HL-60/S4 treated with phorbol 12-myristate 13-acetate at 8.2 ng/mL for 4 days and 3 days (cell line): ENCODE data around the gene IL17RC.
"Not testable (repeated sequence)": the region's sequence is repeated elsewhere in the genome, so short reads cannot be mapped to it uniquely, and the experiment has no call there.

Source experiments
- in situ Hi-C: fragments of 300-500 bp; cut with MboI; formaldehyde crosslinking; loops from 2 replicates; pipeline ENCODE4 v1.15.0; 2022; ENCODE audit warnings: low sequenced_read_pairs

Gene IL17RC

DNA sequence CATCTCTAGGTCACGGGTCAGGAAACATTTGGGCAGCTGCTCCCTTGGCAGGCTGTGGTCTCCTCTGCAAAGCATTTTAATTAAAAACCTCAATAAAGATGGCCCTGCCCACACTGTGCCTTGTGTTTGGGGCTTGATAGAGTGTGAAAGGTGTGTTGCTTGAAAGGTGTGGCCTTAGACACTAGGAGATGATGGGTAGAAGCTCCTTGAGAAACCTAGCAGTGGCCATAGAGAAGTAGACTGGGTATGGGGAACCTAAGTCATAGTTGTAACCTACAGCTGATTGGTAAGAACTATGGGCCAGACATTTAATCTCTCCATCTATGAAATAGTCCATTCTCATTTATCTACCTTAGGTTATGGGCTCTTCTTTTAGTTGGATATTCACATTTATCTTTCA is 23.2 kb upstream of the IL17RC start:
- in situ Hi-C loops, result no loop called here

DNA sequence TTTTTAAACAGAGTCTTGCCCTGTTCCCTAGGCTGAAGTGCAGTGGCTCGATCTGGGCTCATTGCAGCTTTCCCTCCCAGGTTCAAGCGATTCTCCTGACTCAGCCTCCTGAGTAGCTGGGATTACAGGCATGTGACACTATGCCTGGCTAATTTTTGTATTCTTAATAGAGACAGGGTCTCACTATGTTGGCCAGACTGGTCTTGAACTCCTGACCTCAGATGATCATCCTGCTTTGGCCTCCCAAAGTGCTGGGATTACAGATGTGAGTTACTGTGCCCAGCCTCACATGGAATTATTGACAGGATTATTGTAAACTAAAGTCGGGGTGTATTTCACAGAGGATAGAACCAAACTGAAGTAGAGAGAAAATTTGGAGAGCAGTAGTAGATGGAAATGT is 21.2 kb upstream of the IL17RC start:
- in situ Hi-C loops, result not testable (repeated sequence)

DNA sequence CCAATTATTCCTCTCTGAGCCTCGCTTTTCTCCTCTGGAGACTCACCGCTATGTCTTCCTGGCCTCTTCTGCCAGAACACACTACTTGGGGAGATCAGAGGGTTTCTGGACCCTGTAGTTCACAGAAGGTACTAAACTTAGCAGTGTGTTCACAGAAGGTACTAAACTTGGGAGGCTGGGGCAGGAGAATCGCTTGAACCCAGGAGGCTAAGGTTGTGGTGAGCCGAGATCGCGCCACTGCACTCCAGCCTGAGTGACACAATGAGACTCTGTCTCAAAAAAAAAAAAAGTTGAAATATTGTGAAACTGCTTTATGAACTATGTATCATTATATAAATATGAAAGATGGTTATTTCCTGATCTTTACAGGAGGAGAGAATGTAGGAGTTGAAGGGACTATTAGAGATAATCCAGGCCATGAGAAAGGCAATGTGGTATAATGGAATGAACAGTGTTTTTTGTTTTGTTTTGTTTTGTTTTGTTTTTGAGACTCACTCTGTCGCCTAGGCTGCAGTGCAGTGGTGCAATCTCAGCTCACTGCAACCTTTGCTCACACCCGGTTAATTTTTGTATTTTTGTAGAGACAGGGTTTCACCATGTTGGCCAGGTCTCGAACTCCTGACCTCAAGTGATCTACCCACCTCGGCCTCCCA is 20.0 kb upstream of the IL17RC start:
- in situ Hi-C loops, result not testable (repeated sequence)

DNA sequence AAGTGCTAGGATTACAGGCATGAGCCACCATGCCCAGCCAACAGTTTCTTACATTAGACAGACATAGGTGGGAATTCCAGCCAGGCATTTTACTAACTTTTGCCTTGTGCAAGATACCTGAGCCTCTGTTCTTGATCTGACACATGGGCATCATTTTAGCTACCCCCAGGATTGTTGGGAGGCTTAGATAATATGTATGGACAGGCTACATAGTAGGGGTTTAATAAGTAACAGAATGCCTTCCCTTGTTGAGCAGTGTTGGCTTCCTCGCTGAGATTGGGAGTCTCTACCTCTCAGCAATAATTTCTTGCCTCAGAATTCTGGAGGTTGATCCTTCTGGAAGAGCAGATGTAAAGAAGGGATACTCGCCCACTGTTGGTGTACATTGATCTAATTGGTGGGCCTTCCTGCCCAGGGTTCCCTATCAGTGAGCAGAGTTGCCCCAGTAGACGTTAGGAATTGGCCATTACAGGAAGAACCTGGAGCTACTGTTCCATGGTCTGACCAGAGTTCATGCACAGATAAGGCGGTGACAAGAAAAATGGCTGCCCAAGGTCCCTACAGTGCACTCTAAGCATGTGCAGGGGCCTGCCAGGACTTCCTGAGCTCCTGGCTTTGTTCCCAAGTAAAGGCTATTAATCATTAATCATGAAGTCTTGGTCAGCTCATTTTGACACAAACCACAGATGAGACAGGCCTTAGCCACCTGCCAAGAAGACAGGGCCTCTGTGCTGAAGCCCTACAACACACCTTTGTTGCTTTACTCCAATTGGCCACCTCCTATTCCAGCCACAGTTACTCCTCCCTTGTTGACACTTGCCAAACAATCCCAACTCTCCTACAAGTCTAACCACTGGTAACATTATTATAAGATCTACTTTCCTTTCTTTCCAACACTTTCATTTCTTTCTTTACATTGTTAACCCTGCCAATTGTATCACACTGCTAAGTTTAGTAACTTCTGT is 19.2 kb upstream of the IL17RC start:
- in situ Hi-C loops, result no loop called here

DNA sequence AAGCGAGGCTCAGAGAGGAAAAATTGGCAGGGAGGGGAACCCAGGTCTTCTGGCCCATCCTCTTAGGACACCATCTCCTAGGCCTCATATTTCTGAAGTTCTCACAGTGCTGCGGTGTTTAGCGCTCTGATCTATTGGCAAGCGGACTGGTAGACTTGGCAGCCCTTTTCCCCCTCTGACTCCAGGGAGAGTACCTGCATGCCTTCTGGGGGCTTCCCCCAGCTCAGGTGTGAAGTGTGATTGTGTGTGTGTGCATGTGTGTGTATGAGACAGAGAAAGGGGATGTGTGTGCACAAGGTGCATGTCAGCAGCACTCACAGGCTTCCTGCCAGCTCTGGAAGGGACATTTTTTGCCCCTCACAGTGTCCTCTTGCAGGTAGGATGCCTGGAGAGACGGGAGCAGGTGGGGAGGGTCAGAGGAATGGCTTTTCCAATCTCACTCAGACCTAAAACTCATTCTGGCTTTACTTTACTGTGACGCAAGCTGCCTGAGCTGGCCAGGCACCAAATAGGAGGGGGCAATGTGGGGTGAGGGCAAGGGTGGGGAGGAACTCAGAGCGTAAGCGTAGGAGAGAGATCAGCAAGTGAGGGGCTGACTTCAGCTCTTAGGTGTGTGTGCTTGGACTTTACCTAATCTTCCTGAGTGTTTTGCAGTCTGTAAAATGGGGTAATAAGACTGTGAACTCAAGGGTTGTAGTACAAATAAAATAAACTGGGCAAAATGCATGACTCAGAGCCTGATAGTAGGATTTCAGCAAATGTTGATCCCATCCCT is 18.2 kb upstream of the IL17RC start:
- in situ Hi-C loops, result no loop called here

DNA sequence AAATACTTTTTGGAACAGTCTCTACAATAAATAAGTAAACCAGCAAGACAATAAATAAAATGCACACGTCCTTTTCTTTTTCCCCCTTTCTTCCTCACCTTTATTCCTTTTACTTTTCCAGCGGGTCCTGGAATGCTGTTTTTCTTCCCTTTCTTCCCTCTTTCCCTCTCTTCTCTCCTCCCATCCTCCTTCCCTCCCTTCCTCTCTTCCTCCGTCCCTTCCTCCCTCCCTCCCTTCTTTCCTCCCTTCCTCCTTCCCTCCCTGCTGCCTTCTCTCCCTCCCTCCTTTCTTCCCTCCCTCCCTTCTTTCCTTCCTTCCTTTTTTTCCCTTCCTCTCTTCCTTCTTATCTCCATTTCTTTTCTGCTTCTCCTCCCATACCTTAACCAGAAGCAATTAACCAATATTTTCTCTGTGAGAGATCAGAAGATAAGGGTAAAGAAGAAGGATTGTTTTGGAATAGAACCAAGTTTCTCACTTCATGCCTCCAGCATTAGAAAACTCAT is 17.6 kb upstream of the IL17RC start:
- in situ Hi-C loops, result no loop called here

DNA sequence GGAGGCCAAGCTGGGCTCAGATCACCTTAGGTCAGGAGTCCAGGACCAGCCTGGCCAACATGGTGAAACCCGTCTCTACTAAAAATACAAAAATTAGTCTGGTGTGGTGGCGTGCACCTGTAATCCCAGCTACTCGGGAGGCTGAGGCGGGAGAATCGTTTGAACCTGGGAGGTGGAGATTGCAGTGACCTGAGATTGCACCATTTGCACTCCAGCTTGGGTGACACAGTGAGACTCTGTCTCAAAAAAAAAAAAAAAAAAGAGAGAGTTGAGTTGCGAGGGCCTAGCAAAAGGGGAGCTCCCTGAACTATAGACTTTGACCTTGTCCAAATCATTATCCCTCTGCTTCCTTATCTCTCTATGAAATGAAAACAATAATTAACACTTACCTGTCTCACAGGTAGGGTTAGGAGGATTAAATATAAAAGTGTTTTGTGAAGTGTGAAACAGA is 15.9 kb upstream of the IL17RC start:
- in situ Hi-C loops, result not testable (repeated sequence)

DNA sequence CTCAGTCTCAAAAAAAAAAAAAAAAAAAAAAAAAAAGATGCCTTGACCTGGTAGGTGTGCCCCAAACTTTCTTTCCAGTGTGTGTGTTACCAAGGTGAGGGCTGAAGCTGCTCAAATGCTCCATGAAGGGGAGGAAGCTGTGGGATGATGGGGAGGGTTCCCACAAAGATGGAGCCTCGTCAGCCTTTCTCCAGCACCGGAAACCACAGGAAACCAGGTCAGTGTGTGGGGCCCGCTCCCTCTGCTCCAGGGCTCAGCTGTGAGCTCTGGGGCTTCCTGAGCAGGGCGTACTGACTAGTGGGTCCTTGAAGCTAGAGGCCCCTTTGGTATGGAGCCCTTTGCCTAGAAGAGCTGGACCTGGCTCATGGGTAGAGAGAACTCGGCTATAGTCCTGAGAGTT is 14.9 kb upstream of the IL17RC start:
- in situ Hi-C loops, result no loop called here

DNA sequence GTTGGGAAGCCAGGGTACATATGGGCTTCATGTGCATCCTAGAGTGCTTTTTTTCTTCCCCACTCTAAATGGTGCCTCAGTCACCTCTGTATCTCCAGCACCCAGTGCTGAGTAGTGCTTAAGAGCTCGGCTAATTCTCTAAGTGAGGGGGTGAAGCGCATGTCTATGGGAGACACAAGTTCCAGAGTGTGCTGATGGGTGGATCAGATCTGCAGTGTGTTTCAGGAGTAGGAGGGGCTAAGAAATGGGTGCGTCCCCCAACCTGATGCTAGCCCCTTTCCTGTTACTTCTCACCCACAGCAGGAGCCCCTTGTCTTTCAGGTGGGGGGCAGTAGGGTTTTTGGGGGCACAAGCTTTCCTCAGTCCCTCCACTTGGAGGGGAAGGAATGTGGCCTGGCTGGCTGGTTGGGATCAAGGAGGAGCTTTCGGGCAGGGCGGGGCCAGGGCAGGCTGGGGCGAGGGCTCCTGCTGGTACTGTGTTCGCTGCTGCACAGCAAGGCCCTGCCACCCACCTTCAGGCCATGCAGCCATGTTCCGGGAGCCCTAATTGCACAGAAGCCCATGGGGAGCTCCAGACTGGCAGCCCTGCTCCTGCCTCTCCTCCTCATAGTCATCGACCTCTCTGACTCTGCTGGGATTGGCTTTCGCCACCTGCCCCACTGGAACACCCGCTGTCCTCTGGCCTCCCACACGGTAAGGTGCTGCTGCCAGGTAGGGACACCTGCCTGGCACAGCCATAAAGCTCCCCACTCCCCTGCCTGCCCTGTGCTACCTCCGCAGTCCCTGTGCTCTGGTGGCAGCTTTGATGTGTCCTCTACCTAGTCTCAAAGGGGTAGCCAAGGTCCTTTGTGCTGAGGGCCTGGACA is 14.3 kb upstream of the IL17RC start, which contains the start of gene IL17RE:
IL17RE (plus strand) TSS at position 477 of the 866 bp plus-strand sequence; CDS start at position 562, 85 bp downstream.
- in situ Hi-C loops, result no loop called here

DNA sequence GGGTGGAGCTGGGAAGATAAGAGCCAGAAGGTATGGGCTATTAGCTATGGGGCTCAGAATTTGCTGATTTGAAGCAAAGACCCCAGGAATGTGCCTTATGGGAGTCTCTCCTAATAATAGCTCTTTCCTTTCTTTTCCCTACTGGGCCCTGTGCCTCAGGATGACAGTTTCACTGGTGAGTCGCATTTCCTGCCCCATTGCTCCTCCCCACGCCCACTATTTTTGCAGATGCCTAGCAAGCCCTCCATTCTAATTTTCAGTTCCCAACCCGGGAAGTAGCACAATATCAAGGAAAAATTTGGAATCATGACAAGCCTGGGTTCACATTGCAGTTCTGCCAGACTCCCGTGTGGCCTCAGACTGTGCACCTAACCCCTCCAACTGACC is 13.7 kb upstream of the IL17RC start:
- in situ Hi-C loops, result no loop called here

DNA sequence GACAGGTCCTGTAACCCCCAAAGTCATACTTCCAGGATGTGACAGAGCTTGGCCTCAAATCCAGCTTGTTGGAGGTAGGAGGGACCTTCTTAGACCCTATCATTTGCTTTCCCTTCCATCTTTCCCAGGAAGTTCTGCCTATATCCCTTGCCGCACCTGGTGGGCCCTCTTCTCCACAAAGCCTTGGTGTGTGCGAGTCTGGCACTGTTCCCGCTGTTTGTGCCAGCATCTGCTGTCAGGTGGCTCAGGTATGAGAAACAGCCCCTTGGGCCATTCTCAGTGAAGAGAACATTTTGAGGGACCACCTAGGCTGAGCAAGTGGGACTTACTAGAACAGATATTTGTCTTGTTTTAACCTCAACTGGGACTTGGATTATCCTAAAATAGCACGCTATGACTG is 13.0 kb upstream of the IL17RC start:
- in situ Hi-C loops, result no loop called here

DNA sequence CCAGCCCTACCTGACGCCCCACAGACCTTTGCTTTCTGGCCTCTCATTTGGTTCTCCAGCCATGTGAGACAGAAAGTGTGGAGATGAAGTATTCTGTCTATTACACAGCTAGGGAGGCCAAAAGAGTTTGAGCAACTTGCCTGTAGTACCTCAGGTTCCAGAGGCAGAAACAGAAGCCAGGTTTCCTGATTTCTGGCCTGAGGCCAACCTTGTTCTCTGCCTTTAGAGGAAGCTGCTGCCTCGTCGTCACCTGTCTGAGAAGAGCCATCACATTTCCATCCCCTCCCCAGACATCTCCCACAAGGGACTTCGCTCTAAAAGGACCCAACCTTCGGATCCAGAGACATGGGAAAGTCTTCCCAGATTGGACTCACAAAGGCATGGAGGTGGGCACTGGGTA is 10.4 kb upstream of the IL17RC start:
- in situ Hi-C loops, result no loop called here

DNA sequence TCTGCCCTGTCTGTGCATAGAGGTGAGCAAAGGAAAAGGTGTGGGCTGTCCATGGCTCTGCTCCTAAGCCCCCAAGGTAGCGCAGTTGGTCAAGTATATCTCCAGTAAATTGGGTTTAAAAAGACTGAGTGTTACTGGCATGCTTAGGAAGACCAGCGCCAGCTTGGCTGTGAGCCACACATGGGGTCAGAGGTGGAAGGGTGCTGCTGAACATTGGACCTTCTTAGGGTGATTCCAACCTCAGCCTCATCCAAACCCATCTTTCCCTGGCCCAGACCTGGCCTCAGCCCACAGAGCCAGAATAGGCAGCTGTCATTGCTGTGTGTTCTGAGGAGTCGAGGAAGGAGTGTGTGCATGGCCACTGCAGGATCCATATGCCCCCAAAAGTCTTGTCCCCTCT is 8.6 kb upstream of the IL17RC start:
- in situ Hi-C loops, result no loop called here

DNA sequence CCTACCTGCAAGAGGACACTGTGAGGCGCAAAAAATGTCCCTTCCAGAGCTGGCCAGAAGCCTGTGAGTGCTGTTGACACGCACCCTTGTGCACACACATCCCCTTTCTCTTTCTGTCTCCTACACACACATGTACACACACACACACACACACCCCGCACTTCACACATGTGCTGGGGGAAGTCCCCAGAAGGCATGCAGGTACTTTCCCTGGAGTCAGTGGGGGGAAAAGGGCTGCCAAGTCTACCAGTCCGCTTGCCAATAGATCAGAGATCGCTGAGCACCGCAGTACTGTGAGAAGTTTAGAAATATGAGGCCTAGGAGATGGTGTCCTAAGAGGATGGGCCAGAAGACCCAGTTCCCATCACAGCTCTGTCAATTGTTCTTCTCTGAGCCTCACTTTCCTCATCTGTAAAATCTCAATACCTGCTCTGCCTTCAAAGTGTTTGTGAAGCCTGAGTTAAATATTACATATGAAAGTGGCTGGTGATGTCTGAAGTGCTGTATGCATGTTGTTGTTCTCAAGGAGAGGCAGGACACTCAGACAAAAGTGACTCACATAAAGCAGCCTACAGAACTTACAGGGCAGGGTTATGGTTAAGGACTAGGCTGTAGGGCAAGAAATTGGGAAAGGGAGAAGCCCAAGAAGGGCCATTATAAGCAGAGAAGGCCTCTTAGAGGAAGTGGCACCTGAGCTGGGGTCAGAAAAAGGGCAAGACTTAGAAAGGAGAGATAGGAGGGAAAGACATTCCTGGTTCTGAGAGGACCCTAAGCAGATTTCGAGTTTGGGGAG is 7.5 kb upstream of the IL17RC start:
- in situ Hi-C loops, result no loop called here

DNA sequence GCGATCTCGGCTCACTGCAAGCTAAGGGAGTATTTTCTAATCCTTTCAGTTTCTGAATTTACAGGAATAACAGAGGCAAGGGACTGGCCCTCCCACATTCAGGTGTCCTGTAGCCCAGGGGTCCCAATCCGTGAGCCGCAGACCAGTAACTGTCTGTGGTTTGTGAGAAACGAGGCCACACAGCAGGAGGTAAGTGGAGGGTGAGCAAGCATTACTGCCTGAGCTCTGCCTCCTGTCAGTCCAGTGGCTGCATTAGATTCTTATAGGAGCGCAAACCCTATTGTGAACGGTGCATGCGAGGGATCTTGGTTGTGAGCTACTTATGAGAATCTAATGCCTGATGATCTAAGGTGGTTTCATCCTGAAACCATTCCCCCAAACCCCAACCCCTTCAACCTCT is 5.0 kb upstream of the IL17RC start:
- in situ Hi-C loops, result no loop called here

DNA sequence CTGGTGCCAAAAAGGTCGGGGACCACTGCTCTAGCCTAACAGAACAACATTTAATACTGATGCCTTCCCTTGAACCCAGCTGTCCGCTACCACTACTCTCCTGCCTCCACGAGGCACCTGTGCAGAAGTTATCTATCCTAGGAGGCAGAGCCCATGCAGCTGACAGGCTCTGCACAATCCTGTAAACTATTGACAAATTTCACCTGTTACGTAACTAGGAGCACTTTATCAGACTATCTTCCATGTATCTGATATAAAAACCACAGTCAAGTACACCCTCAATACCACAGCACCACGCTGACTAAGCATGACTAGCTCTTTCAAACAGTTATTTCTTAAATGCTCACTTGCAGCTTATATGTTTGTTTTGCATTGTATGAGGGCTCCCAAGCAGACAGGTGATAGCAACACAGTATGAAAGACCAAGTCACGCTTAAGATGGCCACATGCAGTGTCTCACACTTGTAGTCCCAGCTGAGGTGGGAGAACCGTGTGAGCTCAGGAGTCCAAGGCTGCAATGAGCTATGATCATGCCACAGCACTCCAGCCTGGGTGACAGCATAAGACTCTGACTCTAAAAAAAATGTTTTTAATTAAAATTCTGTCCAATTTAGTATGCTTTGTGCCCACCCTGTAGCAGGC is 4.5 kb upstream of the IL17RC start:
- in situ Hi-C loops, result no loop called here

DNA sequence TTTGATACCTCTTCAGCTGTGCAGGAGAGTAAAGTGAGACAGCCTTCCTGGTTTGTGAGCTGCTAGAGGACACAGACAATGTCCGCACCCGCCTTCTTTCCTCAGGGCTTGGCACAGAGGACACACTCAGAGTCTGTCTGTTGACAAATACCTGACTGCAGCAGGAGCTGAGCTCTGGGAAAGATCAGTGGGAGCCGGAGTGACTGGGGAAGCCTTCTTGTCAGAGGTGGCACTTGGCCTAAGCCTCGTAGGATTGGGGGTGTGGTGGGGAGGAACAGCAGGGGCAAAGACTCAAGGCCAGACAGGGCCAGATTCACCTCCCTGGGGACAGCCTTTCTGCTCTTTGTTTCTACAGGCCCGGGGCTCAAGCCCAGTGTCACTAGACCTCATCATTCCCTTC is 3.3 kb upstream of the IL17RC start:
- in situ Hi-C loops, result no loop called here

DNA sequence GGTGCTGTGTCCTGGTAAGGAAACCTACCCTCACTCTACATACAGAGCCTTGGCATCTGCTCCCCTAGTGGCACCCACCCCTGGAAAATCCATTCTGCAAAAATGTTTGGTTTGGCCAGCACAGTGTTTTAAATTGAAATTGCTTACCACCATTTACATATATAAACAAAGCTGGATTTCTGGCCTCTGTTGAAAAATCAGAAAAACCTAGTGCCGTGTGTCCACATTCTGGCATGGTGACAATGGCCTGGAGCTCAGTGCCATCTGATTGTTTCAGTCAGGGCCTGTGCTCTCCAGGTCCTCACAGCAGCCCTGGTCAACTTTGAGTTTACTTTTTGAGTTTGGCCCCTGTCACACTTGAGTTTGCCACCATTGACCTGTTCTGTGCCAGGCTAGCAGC is 2.9 kb upstream of the IL17RC start:
- in situ Hi-C loops, result no loop called here
